Esophagus muscularis mucosa (tissue), 4 donors: ENCODE data around the gene CMTM7.

ENCODE experiments used
- CTCF ChIP-seq, 3 experiments: fragments of 200-600 bp in 2 of 3; fragments of 450-650 bp in 1 of 3; sonication (generic) in 2 of 3; IDR thresholded peaks; one replicate each; pipeline ENCODE4 v1.5.1; 2017 to 2019; ENCODE audit warnings: antibody characterized with exemption in 3 of 3, mild to moderate bottlenecking in 2 of 3, moderate library complexity in 1 of 3
- EP300 ChIP-seq: sonication (generic); formaldehyde crosslinking; IDR thresholded peaks from one replicate; pipeline ENCODE4 v1.6.1; 2017; ENCODE audit warnings: antibody characterized with exemption
- POLR2A ChIP-seq: fragments of 450-650 bp; IDR thresholded peaks from one replicate; pipeline ENCODE4 v1.6.1; 2017; ENCODE audit warnings: antibody characterized with exemption, moderate library complexity, mild to moderate bottlenecking, low read depth
- POLR2AphosphoS5 ChIP-seq, 2 donors: sonication (generic); formaldehyde crosslinking; IDR thresholded peaks; one replicate each; pipeline ENCODE4 v1.6.1; 2017; ENCODE audit warnings: antibody characterized with exemption in 2 of 2

DNA sequence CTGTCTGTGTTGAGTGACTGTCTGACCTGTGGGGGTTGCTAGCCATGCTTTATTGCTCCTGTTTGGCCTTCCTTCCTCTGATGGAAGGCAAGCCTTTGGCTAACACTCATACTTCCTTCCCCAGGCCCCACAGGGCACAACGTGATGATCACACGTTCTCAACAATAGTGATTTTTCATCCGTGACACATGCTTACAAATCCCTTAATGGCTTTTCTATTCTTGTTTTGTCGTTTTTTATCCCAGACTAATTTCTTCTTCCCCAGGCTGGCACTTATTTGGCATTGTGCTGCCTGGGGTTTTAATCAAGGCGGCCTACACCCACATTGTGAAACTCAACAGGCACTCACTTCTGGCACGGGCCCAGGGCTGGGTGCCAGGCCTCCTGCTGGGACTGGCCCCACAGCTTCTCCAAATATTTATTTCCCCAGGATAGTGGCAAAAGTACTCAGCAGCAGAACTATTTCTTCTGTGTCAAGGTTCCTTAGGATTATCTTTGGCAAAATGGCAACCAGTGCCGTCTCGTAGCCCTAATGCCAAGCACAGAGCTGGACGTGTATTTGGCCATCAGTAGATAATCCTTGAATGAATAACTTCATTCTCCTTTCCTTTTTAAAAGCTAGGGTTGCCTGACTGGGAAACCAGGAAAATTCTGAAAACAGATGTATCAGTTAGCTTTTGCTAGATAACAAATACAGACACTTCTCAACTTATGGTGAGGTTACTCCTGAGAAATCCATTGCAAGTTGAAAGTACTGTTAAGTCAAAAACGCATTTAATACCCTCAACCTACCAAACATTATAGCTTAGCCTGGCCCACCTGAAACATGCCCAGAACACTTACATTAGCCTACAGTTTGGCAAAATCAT is 30.6 kb downstream of the CMTM7 start:
- TF ChIP-seq CTCF (IDR thresholded peaks at IDR 0.05) (no peak), POLR2AphosphoS5 (IDR thresholded peaks at IDR 0.05) (peak; percentile 76 to 89), EP300 (no peak), POLR2A (no peak)
